Transverse colon (tissue), 4 donors: ENCODE results near the gene ZNF2. TPM values are rescaled to one million over a fixed set of nuclear protein-coding genes. Genes with fewer than 3 reads are reported as not detected.
A peak's percentile ranks its signal among the peaks of the same experiment; 100 is the strongest.

ENCODE experiments used
- DNase-seq: peaks from one replicate; pipeline ENCODE4 v3.0.0-alpha.2; 2019
- H3K27ac ChIP-seq, 4 donors: fragments of 200-600 bp; sonication (generic); 2 replicates each; pipeline ENCODE4 v1.5.1; 2016 to 2018; ENCODE audit warnings: inconsistent platforms in 4 of 4
- H3K27me3 ChIP-seq: fragments of 200-600 bp; sonication (generic); 2 replicates; pipeline ENCODE4 v1.5.1; 2017; ENCODE audit warnings: inconsistent platforms
- H3K36me3 ChIP-seq, 4 donors: fragments of 200-600 bp; sonication (generic); 2 replicates each; pipeline ENCODE4 v1.5.1; 2017 to 2019; ENCODE audit warnings: inconsistent platforms in 4 of 4
- H3K4me1 ChIP-seq, 4 donors: fragments of 200-600 bp; sonication (generic); 2 replicates each; pipeline ENCODE4 v1.5.1; 2017 to 2020; ENCODE audit warnings: inconsistent platforms in 4 of 4
- H3K4me3 ChIP-seq, 4 donors: fragments of 200-600 bp; sonication (generic); 1 replicate in 1 of 4; 2 replicates in 3 of 4; pipeline versions ENCODE4 v1.5.1 to v1.6.1; 2017 to 2019; ENCODE audit warnings: inconsistent platforms in 4 of 4
- H3K9me3 ChIP-seq, 2 donors: fragments of 200-600 bp; sonication (generic); 2 replicates each; pipeline ENCODE4 v1.5.1; 2017 to 2019; ENCODE audit warnings: inconsistent platforms in 2 of 2
- CTCF ChIP-seq, 5 experiments: fragments of 200-600 bp in 3 of 5; fragments of 450-650 bp in 2 of 5; sonication (generic) in 3 of 5; IDR thresholded peaks; 1 replicate in 2 of 5; 2 replicates in 3 of 5; pipeline ENCODE4 v1.5.1; 2016 to 2017; ENCODE audit warnings: antibody characterized with exemption in 5 of 5, inconsistent platforms in 3 of 5, mild to moderate bottlenecking in 2 of 5, moderate library complexity in 1 of 5
- EP300 ChIP-seq: sonication (generic); formaldehyde crosslinking; IDR thresholded peaks from one replicate; pipeline ENCODE4 v1.6.1; 2017; ENCODE audit warnings: antibody characterized with exemption, low read depth
- POLR2A ChIP-seq: fragments of 450-650 bp; IDR thresholded peaks from one replicate; pipeline ENCODE4 v1.6.1; 2016; ENCODE audit warnings: antibody characterized with exemption, mild to moderate bottlenecking, moderate library complexity
- POLR2AphosphoS5 ChIP-seq, 3 donors: sonication (generic); formaldehyde crosslinking; IDR thresholded peaks; one replicate each; pipeline ENCODE4 v1.6.1; 2016; ENCODE audit warnings: antibody characterized with exemption in 3 of 3
- WGBS, 2 donors: methylation state at CpG; one replicate each; pipeline ENCODE4 v1.1.5; 2018; ENCODE audit warnings: low coverage in 1 of 2; 5-methylcytosine and 5-hydroxymethylcytosine counted together
- in situ Hi-C, 4 donors: fragments of 200-750 bp; cut with MboI; loops; one replicate each; pipeline versions ENCODE4 v1.15.0 to v1.15.1; 2017; ENCODE audit warnings: low sequenced_read_pairs in 3 of 4, low pct_ligation_motif_present in 1 of 4, low pct_unique_long_range_greater_than_20kb in 1 of 4
- intact Hi-C: fragments of 100-400 bp; cut with DNase I; formaldehyde crosslinking; loops from one replicate; pipeline ENCODE4 v1.15.1; 2023; ENCODE audit warnings: low total_unique reads
- total RNA-seq, 4 donors: library from RNA; depleted of rRNA; stranded (reverse); fragments of >200 nt; gene quantifications; one replicate each; pipeline ENCODE4 v1.1.0, GENCODE V29; 2016

The ZNF2 gene
- total RNA-seq, 4 donors from 2014 or later, result 0.20 to 4.1 (median 1.8) TPM

GRCh38 chr2:95166065-95166763 lies 605 bp downstream of the ZNF2 start:
- peak overlapping the region; percentile 61 to 94 (median 68) for H3K4me3 ChIP-seq
- H3K36me3 ChIP-seq, result no peaks in the 10 kb centered on the region
- in situ Hi-C loops (no loop called here), intact Hi-C loops (no loop called here)
- H3K9me3 ChIP-seq, result no peaks in the 10 kb centered on the region
- no peaks in the 10 kb centered on the region for H3K27me3 ChIP-seq
- peak overlapping the region; percentile 87 to 96 (median 88) for H3K27ac ChIP-seq
- no peak for TF ChIP-seq EP300
- TF ChIP-seq CTCF (IDR thresholded peaks at IDR 0.05), result no peak
- no peak for DNase-seq
- WGBS, 2 donors, result 7 to 14% methylated on average over 11 to 16 of the region's 16 CpGs
- peaks cover 7 to 19% (median 19%) of the 10 kb centered on the region in 4 donors for H3K4me1 ChIP-seq

- TF ChIP-seq POLR2AphosphoS5 (IDR thresholded peaks at IDR 0.05) (no peak), POLR2A (no peak), CTCF (IDR thresholded peaks at IDR 0.05) (no peak), EP300 (no peak)
- no peaks in the 10 kb centered on the region for H3K27me3 ChIP-seq
- no peak overlapping the region for H3K4me3 ChIP-seq
- H3K27ac ChIP-seq, result no peak overlapping the region
- DNase-seq, result no peak
- WGBS, 2 donors, result 80% methylated on average over 2 to 7 of the region's 7 CpGs
- H3K36me3 ChIP-seq, result no peaks in the 10 kb centered on the region
- in situ Hi-C loops (no loop called here), intact Hi-C loops (no loop called here)
- H3K4me1 ChIP-seq, result no peaks in the 10 kb centered on the region
- H3K9me3 ChIP-seq, result no peaks in the 10 kb centered on the region
These were observed 6.3 kb downstream of the ZNF2 start for GRCh38 chr2:95171902-95172301.

- Histone ChIP-seq H3K4me3 (no peak overlapping the region), H3K9me3 (no peaks in the 10 kb centered on the region), H3K27ac (no peak overlapping the region), H3K27me3 (no peaks in the 10 kb centered on the region), H3K4me1 (no peaks in the 10 kb centered on the region), H3K36me3 (no peaks in the 10 kb centered on the region)
- in situ Hi-C loops (no loop called here), intact Hi-C loops (no loop called here)
- TF ChIP-seq CTCF (IDR thresholded peaks at IDR 0.05) (no peak), EP300 (no peak), POLR2A (no peak), POLR2AphosphoS5 (IDR thresholded peaks at IDR 0.05) (no peak)
- no peak for DNase-seq
- WGBS, 2 donors, result 65 to 92% methylated on average over 2 of the region's 2 CpGs
These were observed 8.5 kb downstream of the ZNF2 start for GRCh38 chr2:95174031-95174542.

- in situ Hi-C loops, result no loop called here
- intact Hi-C loops, result no loop called here
- 54 to 64% methylated on average over 6 to 7 of the region's 7 CpGs for WGBS, 2 donors
These were observed 13.8 kb downstream of the ZNF2 start for GRCh38 chr2:95179451-95179850.

More at GRCh38 chr2:95179451-95179850, 13.8 kb downstream of the ZNF2 start:
- no peaks in the 10 kb centered on the region for H3K4me1 ChIP-seq
- DNase-seq, result peak; percentile 16
- peaks cover 0 to 33% (median 9%) of the 10 kb centered on the region in 4 donors for H3K36me3 ChIP-seq
- H3K4me3 ChIP-seq, result no peak overlapping the region
- H3K27me3 ChIP-seq, result no peaks in the 10 kb centered on the region
- H3K27ac ChIP-seq, result no peak overlapping the region
- H3K9me3 ChIP-seq, result no peaks in the 10 kb centered on the region
- TF ChIP-seq POLR2AphosphoS5 (IDR thresholded peaks at IDR 0.05) (no peak), EP300 (no peak), POLR2A (no peak)
